ENCODE data around the gene PSRC1.
A peak's percentile ranks its signal among the peaks of the same experiment; 100 is the strongest.

PSRC1 gene

DNA sequence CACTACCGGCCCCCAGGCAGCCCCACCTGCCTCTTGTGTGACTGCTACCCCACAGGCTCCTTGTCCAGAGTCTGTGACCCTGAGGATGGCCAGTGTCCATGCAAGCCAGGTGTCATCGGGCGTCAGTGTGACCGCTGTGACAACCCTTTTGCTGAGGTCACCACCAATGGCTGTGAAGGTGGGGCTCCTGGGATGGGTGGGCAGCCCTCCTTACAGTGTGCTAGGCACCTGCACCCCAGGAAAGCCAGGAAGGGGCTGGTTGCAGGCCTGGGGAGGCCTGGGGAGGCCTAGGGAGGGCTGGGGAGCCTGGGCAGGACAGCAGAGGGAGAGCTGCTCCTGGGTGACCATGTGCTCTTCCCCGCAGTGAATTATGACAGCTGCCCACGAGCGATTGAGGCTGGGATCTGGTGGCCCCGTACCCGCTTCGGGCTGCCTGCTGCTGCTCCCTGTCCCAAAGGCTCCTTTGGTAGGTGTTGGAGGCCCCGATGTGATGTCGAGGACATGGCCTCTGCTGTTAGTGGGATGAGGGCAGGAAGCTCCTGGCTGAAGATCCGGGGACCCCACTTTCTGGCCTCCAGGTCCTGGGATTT is 17.1 kb downstream of the PSRC1 start:
- H3K4me3 ChIP-seq (ENCODE audit: low read depth, low read length), result no peak overlapping the region
- DNase-seq (ENCODE audit: low read depth), result no peak

GRCh38 chr1:109265016-109265415 is 17.9 kb downstream of the PSRC1 start:
- TF ChIP-seq CTCF (IDR thresholded peaks at IDR 0.05; ENCODE audit: low read depth, low read length, missing control alignments), result no peak
- H3K4me3 ChIP-seq (ENCODE audit: low read depth, low read length), result no peak overlapping the region
- no peak for DNase-seq (ENCODE audit: low read depth)

More for the DNA sequence above, 17.1 kb downstream of the PSRC1 start:
- no peak for TF ChIP-seq CTCF (IDR thresholded peaks at IDR 0.05; ENCODE audit: low read depth, low read length, missing control alignments)

DNA sequence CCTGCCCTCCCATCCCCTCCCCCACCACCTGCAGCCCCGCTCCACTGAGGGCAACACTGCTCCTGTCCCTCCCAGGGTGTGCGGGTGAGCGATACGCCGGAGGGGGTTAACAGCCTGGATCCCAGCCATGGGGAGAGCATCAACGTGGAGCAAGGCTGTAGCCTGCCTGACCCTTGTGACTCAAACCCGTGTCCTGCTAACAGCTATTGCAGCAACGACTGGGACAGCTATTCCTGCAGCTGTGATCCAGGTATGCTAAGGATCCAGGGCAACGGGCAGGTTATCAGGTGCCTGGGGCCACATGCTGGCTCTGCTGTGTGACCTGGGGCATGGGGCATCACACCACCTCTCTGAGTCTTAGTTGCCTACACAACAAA is 18.6 kb downstream of the PSRC1 start:
- H3K4me3 ChIP-seq (ENCODE audit: low read depth, low read length), result no peak overlapping the region
- no peak for TF ChIP-seq CTCF (IDR thresholded peaks at IDR 0.05; ENCODE audit: low read depth, low read length, missing control alignments)
- no peak for DNase-seq (ENCODE audit: low read depth)

DNA sequence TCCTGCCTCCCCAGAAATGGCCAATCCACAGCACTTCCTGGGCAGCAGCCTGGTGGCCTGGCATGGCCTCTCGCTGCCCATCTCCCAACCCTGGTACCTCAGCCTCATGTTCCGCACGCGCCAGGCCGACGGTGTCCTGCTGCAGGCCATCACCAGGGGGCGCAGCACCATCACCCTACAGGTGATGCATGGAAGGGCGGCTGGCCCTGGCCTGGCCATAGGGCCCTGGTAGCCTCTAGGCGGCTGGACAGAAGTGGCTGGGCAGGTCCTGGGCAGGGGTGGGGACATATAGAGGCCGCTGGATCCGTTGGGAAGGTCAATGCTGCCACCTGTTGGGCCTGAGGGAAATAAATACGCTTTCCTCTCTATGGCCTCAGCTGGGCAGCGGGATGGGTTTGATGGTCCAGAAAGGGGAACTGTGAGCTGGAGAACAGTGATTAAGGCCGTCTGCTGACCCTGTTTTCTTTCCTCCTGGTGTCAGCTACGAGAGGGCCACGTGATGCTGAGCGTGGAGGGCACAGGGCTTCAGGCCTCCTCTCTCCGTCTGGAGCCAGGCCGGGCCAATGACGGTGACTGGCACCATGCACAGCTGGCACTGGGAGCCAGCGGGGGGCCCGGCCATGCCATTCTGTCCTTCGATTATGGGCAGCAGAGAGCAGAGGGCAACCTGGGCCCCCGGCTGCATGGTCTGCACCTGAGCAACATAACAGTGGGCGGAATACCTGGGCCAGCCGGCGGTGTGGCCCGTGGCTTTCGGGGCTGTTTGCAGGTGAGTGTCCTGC is 19.2 kb downstream of the PSRC1 start:
- peak; percentile 98 for TF ChIP-seq CTCF (IDR thresholded peaks at IDR 0.05; ENCODE audit: low read depth, low read length, missing control alignments)
- no peak for DNase-seq (ENCODE audit: low read depth)

DNA sequence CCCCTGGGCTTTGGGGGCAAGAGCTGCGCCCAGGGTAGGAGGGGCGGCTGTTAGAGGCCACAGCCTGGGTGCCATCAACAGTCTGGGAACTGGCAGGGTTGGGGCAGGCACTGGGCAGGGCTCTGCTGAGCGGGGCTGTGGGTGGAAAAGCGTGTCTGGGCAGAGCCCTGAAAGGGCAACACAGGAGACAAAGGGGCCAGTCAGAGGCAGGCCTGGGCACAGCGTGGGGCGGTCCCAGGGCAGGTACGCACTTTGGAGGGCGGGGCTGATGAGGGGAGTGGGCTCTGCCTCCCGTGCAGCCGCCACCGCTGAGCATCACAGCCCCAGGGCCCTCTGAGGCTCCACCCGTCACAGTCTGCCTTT is 19.7 kb downstream of the PSRC1 start:
- no peak for DNase-seq (ENCODE audit: low read depth)
- no peak overlapping the region for H3K4me3 ChIP-seq (ENCODE audit: low read depth, low read length)
- TF ChIP-seq CTCF (IDR thresholded peaks at IDR 0.05; ENCODE audit: low read depth, low read length, missing control alignments), result no peak

More for the DNA sequence above, 19.2 kb downstream of the PSRC1 start:
- no peak overlapping the region for H3K4me3 ChIP-seq (ENCODE audit: low read depth, low read length)

DNA sequence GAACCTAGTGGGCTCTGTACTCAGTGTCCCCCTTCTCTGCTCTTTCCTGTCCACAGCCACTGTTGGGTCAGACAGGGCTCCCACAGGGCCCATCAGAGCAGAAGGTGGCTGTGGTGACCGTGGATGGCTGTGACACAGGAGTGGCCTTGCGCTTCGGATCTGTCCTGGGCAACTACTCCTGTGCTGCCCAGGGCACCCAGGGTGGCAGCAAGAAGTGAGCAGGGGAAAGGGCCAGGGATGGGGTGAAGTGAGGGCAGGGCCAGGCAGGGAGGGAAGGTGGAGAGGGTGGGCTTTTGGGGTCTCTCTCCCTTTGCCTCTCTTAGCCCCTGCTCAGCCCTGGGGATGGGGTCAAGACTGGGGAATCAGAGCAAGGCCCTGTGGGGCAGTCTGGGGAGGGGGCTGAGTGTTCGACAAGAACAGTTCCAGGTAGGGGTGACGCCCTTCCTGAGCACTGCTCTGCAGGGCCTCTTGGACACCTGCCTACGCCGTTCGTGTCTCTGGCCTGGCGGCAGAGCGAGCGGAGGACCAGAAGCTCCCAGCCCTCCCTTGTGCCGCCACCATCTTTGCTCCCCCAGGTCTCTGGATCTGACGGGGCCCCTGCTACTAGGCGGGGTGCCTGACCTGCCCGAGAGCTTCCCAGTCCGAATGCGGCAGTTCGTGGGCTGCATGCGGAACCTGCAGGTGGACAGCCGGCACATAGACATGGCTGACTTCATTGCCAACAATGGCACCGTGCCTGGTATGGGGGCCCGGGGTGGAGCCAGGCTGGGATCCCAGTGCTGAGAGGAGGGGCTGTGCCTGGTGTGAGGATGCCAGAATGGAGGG is 20.5 kb downstream of the PSRC1 start:
- H3K4me3 ChIP-seq (ENCODE audit: low read depth, low read length), result no peak overlapping the region
- peak; percentile 2 for TF ChIP-seq CTCF (IDR thresholded peaks at IDR 0.05; ENCODE audit: low read depth, low read length, missing control alignments)
- DNase-seq (ENCODE audit: low read depth), result no peak
